Testis (tissue), 3 donors: ENCODE results near the gene CADPS. TPM values are rescaled to one million over a fixed set of nuclear protein-coding genes. Genes with fewer than 3 reads are reported as not detected.

Experiments used
- DNase-seq: peaks from one replicate; pipeline ENCODE4 v3.0.0-alpha.2; 2019
- H3K27ac ChIP-seq, 2 donors: fragments of 200-600 bp; sonication (generic); one replicate each; pipeline ENCODE4 v1.5.1; 2019
- H3K27me3 ChIP-seq: fragments of 200-600 bp; sonication (generic); one replicate; pipeline ENCODE4 v1.5.1; 2019
- H3K36me3 ChIP-seq: fragments of 200-600 bp; sonication (generic); one replicate; pipeline ENCODE4 v1.5.1; 2017; ENCODE audit warnings: low read depth; ENCODE audit errors: missing control alignments
- H3K4me1 ChIP-seq: fragments of 200-600 bp; sonication (generic); one replicate; pipeline ENCODE4 v1.5.1; 2019
- H3K4me3 ChIP-seq, 2 donors: fragments of 200-600 bp; sonication (generic); one replicate each; pipeline ENCODE4 v1.5.1; 2017 to 2019
- H3K9me3 ChIP-seq: fragments of 200-600 bp; sonication (generic); one replicate; pipeline ENCODE4 v1.5.1; 2017
- CTCF ChIP-seq, 3 experiments: fragments of 450-650 bp in 2 of 3; fragments of 200-600 bp in 1 of 3; sonication (generic) in 1 of 3; IDR thresholded peaks; one replicate each; pipeline ENCODE4 v1.5.1; 2016 to 2019; ENCODE audit warnings: antibody characterized with exemption in 3 of 3, mild to moderate bottlenecking in 2 of 3, moderate library complexity in 1 of 3
- POLR2A ChIP-seq: fragments of 450-650 bp; IDR thresholded peaks from one replicate; pipeline ENCODE4 v1.6.1; 2017; ENCODE audit warnings: antibody characterized with exemption, mild to moderate bottlenecking, moderate library complexity
- WGBS, 2 donors: methylation state at CpG; one replicate each; pipeline ENCODE4 v1.1.5; 2018; 5-methylcytosine and 5-hydroxymethylcytosine counted together
- intact Hi-C: fragments of 100-400 bp; cut with DNase I; formaldehyde crosslinking; loops from one replicate; pipeline ENCODE4 v1.15.1; 2023; ENCODE audit warnings: low total_unique reads
- polyA plus RNA-seq: library from polyadenylated mRNA; stranded (reverse); fragments of 350-450 nt; fragmentation: Illumina TruSeq; extraction: RNeasy Lipid Tissue Mini Kit (QIAGEN cat#74804); gene quantifications from one replicate; pipeline ENCODE4 v1.2.3, GENCODE V29; 2014; ENCODE audit warnings: low read depth, low replicate concordance; ENCODE audit not compliant: insufficient read depth
- total RNA-seq, 2 donors: library from RNA; depleted of rRNA; stranded (reverse); fragments of >200 nt; gene quantifications; one replicate each; pipeline ENCODE4 v1.2.3, GENCODE V29; 2016

CADPS gene
- total and polyA plus RNA-seq, 3 donors from 2014 or later: 8.6 to 56.4 (median 21.6) TPM

GRCh38 chr3:62550439-62550838 lies 324.8 kb downstream of the CADPS start:
- Histone ChIP-seq H3K4me3 (no peak overlapping the region), H3K4me1 (no peaks in the 10 kb centered on the region), H3K36me3 (no peaks in the 10 kb centered on the region), H3K9me3 (no peaks in the 10 kb centered on the region), H3K27me3 (no peaks in the 10 kb centered on the region), H3K27ac (no peak overlapping the region)
- DNase-seq: no peak
- intact Hi-C loops: no loop called here
- no peak for TF ChIP-seq POLR2A
- no peak for TF ChIP-seq CTCF (IDR thresholded peaks at IDR 0.05)
- WGBS, 2 donors: 84 to 88% methylated on average over 5 of the region's 5 CpGs

- H3K27me3 ChIP-seq: no peaks in the 10 kb centered on the region
- 69 to 79% methylated on average over 2 of the region's 2 CpGs for WGBS, 2 donors
- TF ChIP-seq CTCF (IDR thresholded peaks at IDR 0.05) (no peak), POLR2A (no peak)
- H3K36me3 ChIP-seq: no peaks in the 10 kb centered on the region
- intact Hi-C loops: no loop called here
- no peaks in the 10 kb centered on the region for H3K4me1 ChIP-seq
- H3K9me3 ChIP-seq: no peaks in the 10 kb centered on the region
- no peak for DNase-seq
- H3K27ac ChIP-seq: no peak overlapping the region
- no peak overlapping the region for H3K4me3 ChIP-seq
These were observed 326.5 kb downstream of the CADPS start for GRCh38 chr3:62548528-62549205.

GRCh38 chr3:62546266-62546665 lies 328.9 kb downstream of the CADPS start:
- Histone ChIP-seq H3K36me3 (no peaks in the 10 kb centered on the region), H3K4me3 (no peak overlapping the region), H3K27me3 (no peaks in the 10 kb centered on the region), H3K4me1 (no peaks in the 10 kb centered on the region), H3K27ac (no peak overlapping the region), H3K9me3 (no peaks in the 10 kb centered on the region)
- no peak for DNase-seq
- no peak for TF ChIP-seq CTCF (IDR thresholded peaks at IDR 0.05)
- no peak for TF ChIP-seq POLR2A
- intact Hi-C loops: no loop called here
- WGBS, 2 donors: 92 to 93% methylated on average over 7 of the region's 7 CpGs

- H3K27me3 ChIP-seq: no peaks in the 10 kb centered on the region
- H3K27ac ChIP-seq: no peak overlapping the region
- no peak for TF ChIP-seq CTCF (IDR thresholded peaks at IDR 0.05)
- TF ChIP-seq POLR2A: no peak
- no peak for DNase-seq
- H3K4me3 ChIP-seq: no peak overlapping the region
- no peaks in the 10 kb centered on the region for H3K9me3 ChIP-seq
- 96% methylated on average over 2 of the region's 2 CpGs for WGBS, 2 donors
- intact Hi-C loops: no loop called here
- no peaks in the 10 kb centered on the region for H3K36me3 ChIP-seq
- H3K4me1 ChIP-seq: no peaks in the 10 kb centered on the region
These were observed 333.0 kb downstream of the CADPS start for GRCh38 chr3:62542185-62542584.

- DNase-seq: no peak
- no peak for TF ChIP-seq CTCF (IDR thresholded peaks at IDR 0.05)
- H3K4me3 ChIP-seq: no peak overlapping the region
- no peaks in the 10 kb centered on the region for H3K4me1 ChIP-seq
- H3K9me3 ChIP-seq: no peaks in the 10 kb centered on the region
- H3K27ac ChIP-seq: no peak overlapping the region
- WGBS, 2 donors: 94 to 100% methylated on average over 1 of the region's 1 CpG
- no peaks in the 10 kb centered on the region for H3K27me3 ChIP-seq
- intact Hi-C loops: no loop called here
- no peaks in the 10 kb centered on the region for H3K36me3 ChIP-seq
These were observed 335.5 kb downstream of the CADPS start for GRCh38 chr3:62539762-62540161.
